Loucy (cell line): ENCODE data around the gene MGRN1.

Experiments
- EZH2phosphoT487 ChIP-seq: fragments of 200-600 bp; IDR thresholded peaks from 2 replicates; pipeline ENCODE4 v1.6.1; 2018; ENCODE audit warnings: antibody characterized with exemption, mild to moderate bottlenecking, moderate library complexity, borderline replicate concordance
- TF ChIP-seq, protein P1 (sequence below): fragments of 200-600 bp; sonication (generic); conservative IDR thresholded peaks from 2 replicates; pipeline ENCODE4 v1.5.1; 2014; ENCODE audit warnings: mild to moderate bottlenecking, antibody characterized with exemption, low read length

DNA sequence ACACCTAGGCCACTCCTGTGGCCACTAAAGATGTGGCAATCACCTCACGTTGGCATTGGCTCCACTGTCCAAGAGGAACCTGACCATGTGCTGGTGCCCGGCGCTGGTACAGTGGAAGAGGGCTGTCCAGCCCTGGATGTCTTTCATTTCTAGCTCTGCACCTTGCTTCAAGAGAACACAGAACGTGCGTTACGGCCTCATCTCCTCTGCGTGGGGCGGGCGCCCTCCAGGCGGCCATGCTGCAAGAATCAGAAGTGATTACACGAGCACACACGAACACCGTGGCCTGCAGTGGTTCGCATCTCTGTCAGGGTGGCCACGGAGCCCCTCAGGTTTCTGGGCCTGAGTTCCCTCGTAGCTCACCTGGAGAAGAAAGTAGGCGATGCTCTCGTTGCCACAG, 102.0 kb downstream of the MGRN1 start:
- TF ChIP-seq, protein P1, sequence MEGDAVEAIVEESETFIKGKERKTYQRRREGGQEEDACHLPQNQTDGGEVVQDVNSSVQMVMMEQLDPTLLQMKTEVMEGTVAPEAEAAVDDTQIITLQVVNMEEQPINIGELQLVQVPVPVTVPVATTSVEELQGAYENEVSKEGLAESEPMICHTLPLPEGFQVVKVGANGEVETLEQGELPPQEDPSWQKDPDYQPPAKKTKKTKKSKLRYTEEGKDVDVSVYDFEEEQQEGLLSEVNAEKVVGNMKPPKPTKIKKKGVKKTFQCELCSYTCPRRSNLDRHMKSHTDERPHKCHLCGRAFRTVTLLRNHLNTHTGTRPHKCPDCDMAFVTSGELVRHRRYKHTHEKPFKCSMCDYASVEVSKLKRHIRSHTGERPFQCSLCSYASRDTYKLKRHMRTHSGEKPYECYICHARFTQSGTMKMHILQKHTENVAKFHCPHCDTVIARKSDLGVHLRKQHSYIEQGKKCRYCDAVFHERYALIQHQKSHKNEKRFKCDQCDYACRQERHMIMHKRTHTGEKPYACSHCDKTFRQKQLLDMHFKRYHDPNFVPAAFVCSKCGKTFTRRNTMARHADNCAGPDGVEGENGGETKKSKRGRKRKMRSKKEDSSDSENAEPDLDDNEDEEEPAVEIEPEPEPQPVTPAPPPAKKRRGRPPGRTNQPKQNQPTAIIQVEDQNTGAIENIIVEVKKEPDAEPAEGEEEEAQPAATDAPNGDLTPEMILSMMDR: no peak
- TF ChIP-seq EZH2phosphoT487: no peak
